Astrocyte of the spinal cord (primary cell): ENCODE measurements around the gene TTLL13.
A peak's percentile ranks its signal among the peaks of the same experiment; 100 is the strongest.
"Not testable (repeated sequence)": the region's sequence is repeated elsewhere in the genome, so short reads cannot be mapped to it uniquely, and the experiment has no call there.

ENCODE experiments used
- DNase-seq: peaks from one replicate; pipeline ENCODE4 v3.0.0; 2011; ENCODE audit warnings: low read depth, low spot score
- H3K4me3 ChIP-seq: 2 replicates; pipeline ENCODE4 v1.5.1; 2011; ENCODE audit warnings: low read depth, mild to moderate bottlenecking, low read length, moderate library complexity
- CTCF ChIP-seq: IDR thresholded peaks from 2 replicates; pipeline ENCODE4 v1.5.1; 2012; ENCODE audit warnings: low read depth, mild to moderate bottlenecking, low read length, inconsistent platforms
- in situ Hi-C: cut with HindIII; loops from 2 replicates; pipeline ENCODE4 v1.10.0; 2017; ENCODE audit warnings: low sequenced_read_pairs

Gene TTLL13

GRCh38 chr15:90295270-90295648, 45.9 kb downstream of the TTLL13 start:
- no peak for TF ChIP-seq CTCF
- DNase-seq: no peak
- H3K4me3 ChIP-seq: no peak overlapping the region
- in situ Hi-C loops: no loop called here

GRCh38 chr15:90296316-90296884, 47.0 kb downstream of the TTLL13 start:
- H3K4me3 ChIP-seq, in situ Hi-C loops, DNase-seq: not testable (repeated sequence)

DNA sequence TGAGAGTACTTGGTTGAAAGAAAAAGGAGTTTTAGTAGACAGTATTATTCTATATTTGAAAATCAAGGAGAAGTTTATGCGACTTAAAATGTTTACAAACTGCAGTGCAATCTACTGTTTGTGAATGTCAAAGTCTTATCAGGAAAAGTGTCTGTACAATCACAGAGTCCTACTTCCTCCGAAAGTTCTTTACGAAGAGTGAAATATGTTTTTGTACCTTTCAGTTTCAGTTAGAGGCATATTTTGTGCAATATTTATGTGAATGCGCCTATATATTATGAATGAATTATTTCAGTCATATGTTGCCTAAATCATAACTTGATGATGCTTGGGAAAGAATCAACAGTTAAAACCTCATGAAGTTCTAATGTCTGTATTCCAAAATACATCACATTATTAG, 47.7 kb downstream of the TTLL13 start:
- TF ChIP-seq CTCF: no peak
- no peak for DNase-seq

DNA sequence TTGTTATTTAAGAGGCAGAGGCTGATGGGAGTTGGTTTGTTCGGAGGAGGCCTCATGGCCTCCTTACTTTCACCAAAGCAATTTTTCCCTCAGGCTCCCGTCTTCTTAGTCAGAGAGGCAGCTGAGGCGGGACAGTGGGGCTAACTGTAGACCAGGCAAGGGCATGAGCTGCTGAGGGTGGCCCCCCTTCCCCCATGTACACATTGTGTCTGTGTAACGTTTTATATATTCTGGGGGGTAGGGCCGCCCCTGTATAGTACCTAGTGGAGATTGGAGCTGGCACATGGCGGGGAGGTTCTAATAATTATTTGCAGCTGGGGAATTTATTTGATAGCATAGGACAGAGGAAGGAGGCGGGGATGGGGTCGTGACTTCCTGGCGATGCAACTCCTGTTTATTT, 51.2 kb downstream of the TTLL13 start:
- TF ChIP-seq CTCF: no peak
- DNase-seq: no peak
- no peak overlapping the region for H3K4me3 ChIP-seq
- in situ Hi-C loops: no loop called here

More for the DNA sequence above, 47.7 kb downstream of the TTLL13 start:
- H3K4me3 ChIP-seq: no peak overlapping the region
- in situ Hi-C loops: no loop called here

DNA sequence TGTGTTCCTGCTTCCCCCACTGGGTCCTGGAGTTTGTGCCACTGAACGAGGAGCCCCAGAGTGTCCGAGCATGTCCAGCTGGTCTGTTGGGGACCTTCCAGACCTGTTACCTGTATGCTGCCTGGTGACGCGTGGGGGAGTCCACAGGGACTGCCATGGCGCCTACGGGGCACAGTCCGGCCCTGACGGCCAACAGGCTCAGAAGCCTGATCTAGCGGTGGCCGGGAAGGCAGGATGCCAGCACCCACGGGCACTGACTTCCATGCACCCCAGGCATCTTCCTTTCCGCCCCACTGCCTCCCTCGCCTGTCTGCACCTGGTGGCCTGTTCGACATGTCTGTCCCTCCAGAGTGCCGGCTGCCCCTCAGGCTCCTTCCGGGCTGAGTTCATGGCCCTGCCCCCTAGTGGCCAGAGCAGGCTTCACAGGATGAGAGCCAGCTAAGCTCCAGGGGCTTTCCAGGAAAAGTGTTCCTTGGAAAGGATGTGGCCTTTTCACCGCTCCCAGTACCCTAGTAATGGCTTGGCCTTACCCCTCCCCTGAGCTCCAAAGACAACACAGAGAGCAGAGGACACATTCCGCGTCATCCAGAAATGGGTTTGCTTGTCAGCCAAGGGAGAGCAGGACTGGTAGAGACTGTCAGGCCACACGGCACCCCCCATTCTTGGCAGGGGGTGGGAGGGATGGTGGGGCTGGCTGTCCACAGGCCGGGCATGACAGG, 51.8 kb downstream of the TTLL13 start:
- H3K4me3 ChIP-seq: no peak overlapping the region
- peak; percentile 93 for TF ChIP-seq CTCF
- peak; percentile 27 for DNase-seq
- in situ Hi-C loops: no loop called here

GRCh38 chr15:90301707-90302300, 52.4 kb downstream of the TTLL13 start:
- no peak overlapping the region for H3K4me3 ChIP-seq
- no peak for DNase-seq
- in situ Hi-C loops: no loop called here
- TF ChIP-seq CTCF: no peak

- in situ Hi-C loops, DNase-seq, H3K4me3 ChIP-seq: not testable (repeated sequence)
Measured at GRCh38 chr15:90305355-90305754, 56.0 kb downstream of the TTLL13 start.
